GM23338 (cell line): ENCODE results near the gene EXOC4.

Experiments used
- CREB1 ChIP-seq: fragments of 250-450 bp; sonication (Bioruptor Pico); IDR thresholded peaks from 2 replicates; pipeline ENCODE4 v1.5.0; 2020; ENCODE audit warnings: low read depth, mild to moderate bottlenecking, moderate library complexity
- CTCF ChIP-seq, 2 experiments: fragments of 200-600 bp in 1 of 2; sonication (generic) in 1 of 2; conservative IDR thresholded peaks; 2 replicates each; pipeline versions ENCODE4 v1.5.1 to v1.6.1; 2016 to 2017; ENCODE audit warnings: antibody characterized with exemption in 2 of 2, low read depth in 2 of 2, mild to moderate bottlenecking in 2 of 2, moderate library complexity in 1 of 2
- ETS1 ChIP-seq: IDR thresholded peaks from 2 replicates; pipeline ENCODE4 v1.6.1; 2016; ENCODE audit warnings: antibody characterized with exemption
- EZH2 ChIP-seq: fragments of 200-600 bp; sonication (generic); IDR thresholded peaks from one replicate; pipeline ENCODE4 v1.8.0; 2017; ENCODE audit warnings: antibody characterized with exemption, mild to moderate bottlenecking, low read depth; ENCODE audit not compliant: unreplicated experiment
- EZH2phosphoT487 ChIP-seq: fragments of 200-600 bp; sonication (generic); IDR thresholded peaks from one replicate; pipeline ENCODE4 v1.8.1; 2018; ENCODE audit warnings: antibody characterized with exemption; ENCODE audit not compliant: unreplicated experiment
- JUNB ChIP-seq: IDR thresholded peaks from one replicate; pipeline ENCODE4 v1.6.1; 2016; ENCODE audit warnings: antibody characterized with exemption; ENCODE audit not compliant: unreplicated experiment
- POLR2AphosphoS5 ChIP-seq: IDR thresholded peaks from 2 replicates; pipeline ENCODE4 v1.6.1; 2016; ENCODE audit warnings: antibody characterized with exemption, low read depth
- REST ChIP-seq: IDR thresholded peaks from one replicate; pipeline ENCODE4 v1.6.1; 2018; ENCODE audit warnings: antibody characterized with exemption; ENCODE audit not compliant: unreplicated experiment
- STAT1 ChIP-seq: IDR thresholded peaks from one replicate; pipeline ENCODE4 v1.6.1; 2016; ENCODE audit warnings: antibody characterized with exemption; ENCODE audit not compliant: unreplicated experiment
- ZNF114 ChIP-seq: fragments of 250-450 bp; sonication (Bioruptor Pico); IDR thresholded peaks from 2 replicates; pipeline ENCODE4 v1.5.0; 2020; ENCODE audit warnings: mild to moderate bottlenecking, moderate library complexity

- no peak for TF ChIP-seq CTCF (conservative IDR thresholded peaks at IDR 0.05; ENCODE audit: low read depth in 2 of 2)
- no peak for TF ChIP-seq ZNF114 (CRISPR knock-in tag)
- TF ChIP-seq POLR2AphosphoS5, result no peak
- no peak for TF ChIP-seq STAT1
- TF ChIP-seq EZH2, result no peak
- TF ChIP-seq JUNB, result no peak
- no peak for TF ChIP-seq REST
- no peak for TF ChIP-seq EZH2phosphoT487
- TF ChIP-seq ETS1, result no peak
- no peak for TF ChIP-seq CREB1 (CRISPR knock-in tag)
Observed at GRCh38 chr7:134081695-134082094, 828.8 kb downstream of the EXOC4 start.
